Fibroblast of mammary gland (primary cell): ENCODE data around the gene BIRC2.

Source experiments
- DNase-seq: peaks from one replicate; pipeline ENCODE4 v3.0.0-alpha.2; 2010; ENCODE audit warnings: low read depth
- H3K4me3 ChIP-seq: 2 replicates; pipeline ENCODE4 v1.5.1; 2011; ENCODE audit warnings: low read depth, mild to moderate bottlenecking, low read length, moderate library complexity; ENCODE audit not compliant: control insufficient read depth
- TF ChIP-seq, protein P1 (sequence below): conservative IDR thresholded peaks from 2 replicates; pipeline ENCODE4 v1.5.1; 2011; ENCODE audit warnings: low read depth, low read length, inconsistent platforms; ENCODE audit not compliant: control insufficient read depth, insufficient read depth

BIRC2 gene

DNA sequence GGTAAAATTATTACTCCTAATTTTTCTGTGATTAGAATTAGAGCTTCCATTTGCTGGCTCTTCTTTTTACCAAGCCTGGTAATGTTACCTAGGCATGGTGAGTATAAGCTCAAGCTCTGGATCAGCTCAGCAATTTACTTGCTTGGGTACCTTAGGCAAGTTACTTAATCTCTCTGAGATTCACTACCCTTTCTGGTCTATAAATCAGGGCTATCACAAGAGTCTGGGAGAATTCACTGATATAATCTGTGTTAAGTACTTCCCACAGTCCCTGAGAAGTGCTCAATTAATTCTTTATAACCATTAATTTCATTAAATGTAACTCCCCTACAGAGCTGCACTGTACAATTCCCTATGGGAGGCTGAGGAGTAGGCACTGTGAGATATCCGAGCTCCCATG is 61.3 kb downstream of the BIRC2 start:
- no peak overlapping the region for H3K4me3 ChIP-seq
- DNase-seq = no peak
- TF ChIP-seq, protein P1, sequence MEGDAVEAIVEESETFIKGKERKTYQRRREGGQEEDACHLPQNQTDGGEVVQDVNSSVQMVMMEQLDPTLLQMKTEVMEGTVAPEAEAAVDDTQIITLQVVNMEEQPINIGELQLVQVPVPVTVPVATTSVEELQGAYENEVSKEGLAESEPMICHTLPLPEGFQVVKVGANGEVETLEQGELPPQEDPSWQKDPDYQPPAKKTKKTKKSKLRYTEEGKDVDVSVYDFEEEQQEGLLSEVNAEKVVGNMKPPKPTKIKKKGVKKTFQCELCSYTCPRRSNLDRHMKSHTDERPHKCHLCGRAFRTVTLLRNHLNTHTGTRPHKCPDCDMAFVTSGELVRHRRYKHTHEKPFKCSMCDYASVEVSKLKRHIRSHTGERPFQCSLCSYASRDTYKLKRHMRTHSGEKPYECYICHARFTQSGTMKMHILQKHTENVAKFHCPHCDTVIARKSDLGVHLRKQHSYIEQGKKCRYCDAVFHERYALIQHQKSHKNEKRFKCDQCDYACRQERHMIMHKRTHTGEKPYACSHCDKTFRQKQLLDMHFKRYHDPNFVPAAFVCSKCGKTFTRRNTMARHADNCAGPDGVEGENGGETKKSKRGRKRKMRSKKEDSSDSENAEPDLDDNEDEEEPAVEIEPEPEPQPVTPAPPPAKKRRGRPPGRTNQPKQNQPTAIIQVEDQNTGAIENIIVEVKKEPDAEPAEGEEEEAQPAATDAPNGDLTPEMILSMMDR = no peak

- no peak overlapping the region for H3K4me3 ChIP-seq
- DNase-seq = peak; percentile 53
- TF ChIP-seq, protein P1 = no peak
Measured at GRCh38 chr11:102410382-102410784, 63.4 kb downstream of the BIRC2 start.

- TF ChIP-seq, protein P1 = no peak
- H3K4me3 ChIP-seq = no peak overlapping the region
- no peak for DNase-seq
Measured at GRCh38 chr11:102411142-102411541, 64.1 kb downstream of the BIRC2 start.

DNA sequence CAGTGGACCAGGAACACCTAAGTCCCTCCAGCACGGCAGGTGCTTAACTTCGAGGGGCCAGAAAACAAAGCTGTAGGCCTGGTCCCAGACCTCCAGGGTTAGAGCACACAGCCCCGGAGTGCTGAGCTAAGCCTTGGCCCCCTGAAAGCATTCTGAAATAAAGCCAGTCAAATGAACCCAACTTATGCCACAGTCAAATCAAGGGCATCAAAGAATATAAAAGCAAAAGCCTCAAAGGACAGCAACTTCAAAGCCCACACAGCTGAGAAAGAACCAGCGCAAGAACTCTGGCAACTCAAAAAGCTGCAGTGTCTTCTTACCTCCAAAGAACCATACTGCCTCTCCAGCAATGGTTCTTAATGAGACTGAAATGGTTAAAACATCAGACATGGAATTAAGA is 66.5 kb downstream of the BIRC2 start:
- TF ChIP-seq, protein P1 = no peak

DNA sequence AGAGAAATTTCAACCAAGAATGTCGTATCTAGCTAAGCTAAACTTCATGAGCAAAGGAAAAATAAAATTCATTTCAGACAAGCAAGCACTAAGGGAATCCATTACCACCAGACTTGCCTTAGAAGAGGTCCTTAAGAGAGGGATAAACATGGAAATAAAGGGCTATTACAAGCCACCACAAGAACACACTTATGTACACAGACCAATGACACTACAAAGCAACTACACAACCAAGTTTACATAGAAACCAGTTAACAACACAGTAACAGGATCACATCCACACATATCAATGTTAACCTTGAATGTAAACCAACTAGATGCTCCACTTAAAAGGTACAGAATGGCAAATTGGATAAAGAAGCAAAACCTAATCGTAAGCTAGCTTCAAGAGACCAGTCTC is 67.5 kb downstream of the BIRC2 start:
- TF ChIP-seq, protein P1 = no peak
- DNase-seq = no peak
- H3K4me3 ChIP-seq = no peak overlapping the region

More for the DNA sequence above, 66.5 kb downstream of the BIRC2 start:
- no peak for DNase-seq
- no peak overlapping the region for H3K4me3 ChIP-seq

- TF ChIP-seq, protein P1 = no peak
- DNase-seq = no peak
- H3K4me3 ChIP-seq = no peak overlapping the region
Measured at GRCh38 chr11:102415304-102415916, 68.4 kb downstream of the BIRC2 start.

DNA sequence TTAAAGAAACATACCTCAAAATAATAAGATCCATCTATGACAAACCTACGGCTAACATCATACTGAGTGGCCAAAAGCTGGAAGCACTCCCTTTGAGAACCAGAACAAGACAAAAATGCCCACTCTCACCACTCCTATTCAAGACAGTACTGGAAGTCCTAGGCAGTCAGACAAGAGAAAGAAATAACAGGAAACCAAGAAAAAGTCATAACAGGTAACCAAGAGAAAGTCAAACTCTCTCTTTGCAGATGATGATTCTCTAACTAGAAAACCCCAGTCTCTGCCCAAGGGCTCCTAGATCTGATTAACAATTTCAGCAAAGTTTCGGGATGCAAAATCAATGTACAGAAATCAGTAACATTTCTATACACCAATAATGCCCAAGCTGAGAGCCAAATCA is 70.0 kb downstream of the BIRC2 start:
- DNase-seq = no peak
- TF ChIP-seq, protein P1 = no peak
- no peak overlapping the region for H3K4me3 ChIP-seq
